ENCODE data around the gene KIZ.

GRCh38 chr20:21166801-21167200 lies 40.9 kb downstream of the KIZ start:
- TF ChIP-seq EZH2 (IDR thresholded peaks at IDR 0.05), result no peak
- TF ChIP-seq POLR2AphosphoS5 (IDR thresholded peaks at IDR 0.05; ENCODE audit: borderline replicate concordance, low read depth, low read length), result no peak
- TF ChIP-seq FOXP2 (optimal IDR thresholded peaks at IDR 0.05; ENCODE audit: control extremely low read depth, extremely low read length, insufficient read depth), result no peak

All from SK-N-MC (cell line).